B cell (primary cell): ENCODE results near the gene KCNH5. TPM values are rescaled to one million over a fixed set of nuclear protein-coding genes. Genes with fewer than 3 reads are reported as not detected.

ENCODE experiments used
- ATAC-seq: fragments of 200-7000 bp; cut with Tn5 transposase; one replicate; pipeline ENCODE4 v1.10.0; 2021; ENCODE audit warnings: low read depth, mild to moderate bottlenecking, moderate number of reproducible peaks, moderate library complexity
- CTCF ChIA-PET: fragments of 350-600 bp; sonication (Branson Sonifier 250); formaldehyde crosslinking; loops from one replicate; lab custom pipeline; 2021; ENCODE audit warnings: antibody characterized with exemption, inconsistent platforms; lab: Charles Lee
- POLR2A ChIA-PET: fragments of 350-600 bp; sonication (Branson Sonifier 250); formaldehyde crosslinking; loops from one replicate; lab custom pipeline; 2021; ENCODE audit warnings: antibody characterized with exemption; lab: Charles Lee
- DNase-seq: peaks from one replicate; pipeline ENCODE4 v3.0.0; 2013
- H2AFZ ChIP-seq: 2 replicates; pipeline ENCODE4 v1.6.1; 2012; ENCODE audit warnings: mild to moderate bottlenecking, low read depth, low read length; ENCODE audit not compliant: insufficient read depth, poor library complexity, severe bottlenecking
- H3K27ac ChIP-seq, 2 donors: 1 replicate in 1 of 2; 2 replicates in 1 of 2; pipeline ENCODE4 v1.5.1; 2012 to 2013; ENCODE audit warnings: low read length in 2 of 2, mild to moderate bottlenecking in 2 of 2, moderate library complexity in 1 of 2
- H3K27me3 ChIP-seq, 4 experiments: fragments of 200-600 bp in 1 of 4; sonication (generic) in 1 of 4; replicated peaks in 1 of 4; 1 replicate in 2 of 4; 2 replicates in 2 of 4; pipeline versions ENCODE4 v1.6.1 to v1.7.0; 2013 to 2016; ENCODE audit warnings: low read length in 3 of 4, mild to moderate bottlenecking in 2 of 4, mixed read lengths in 1 of 4, moderate library complexity in 1 of 4; ENCODE audit not compliant: insufficient read depth in 4 of 4, control insufficient read depth in 3 of 4; ENCODE audit errors: control extremely low read depth in 1 of 4
- H3K36me3 ChIP-seq, 2 experiments: replicated peaks in 1 of 2; 1 replicate in 1 of 2; 2 replicates in 1 of 2; pipeline versions ENCODE4 v1.6.1 to v1.7.1; 2013; ENCODE audit warnings: low read length in 1 of 2; ENCODE audit not compliant: insufficient read depth in 2 of 2, control insufficient read depth in 1 of 2; ENCODE audit errors: control extremely low read depth in 1 of 2, extremely low read depth in 1 of 2
- H3K4me1 ChIP-seq, 2 donors: fragments of 200-600 bp in 1 of 2; sonication (generic) in 1 of 2; 1 replicate in 1 of 2; 2 replicates in 1 of 2; pipeline versions ENCODE4 v1.5.1 to v1.6.1; 2013 to 2017; ENCODE audit warnings: low read length in 2 of 2; ENCODE audit not compliant: control insufficient read depth in 2 of 2, insufficient read depth in 2 of 2
- H3K4me2 ChIP-seq: replicated peaks from 2 replicates; pipeline ENCODE3; 2012; ENCODE audit warnings: mild to moderate bottlenecking, low read depth, low read length; ENCODE audit not compliant: poor library complexity, severe bottlenecking
- H3K4me3 ChIP-seq, 5 experiments: fragments of 200-600 bp in 1 of 5; sonication (generic) in 1 of 5; 1 replicate in 3 of 5; 2 replicates in 2 of 5; pipeline versions ENCODE4 v1.5.1 to v1.7.0; 2011 to 2016; ENCODE audit warnings: low read length in 4 of 5, mild to moderate bottlenecking in 4 of 5, low read depth in 2 of 5, control low read depth in 1 of 5, moderate library complexity in 1 of 5; ENCODE audit not compliant: insufficient read depth in 1 of 5; ENCODE audit errors: control extremely low read depth in 1 of 5, extremely low read depth in 1 of 5
- H3K79me2 ChIP-seq: fragments of 200-600 bp; sonication (generic); one replicate; pipeline ENCODE4 v1.6.0; 2016; ENCODE audit warnings: low read length; ENCODE audit not compliant: control insufficient read depth, insufficient read depth
- H3K9ac ChIP-seq: fragments of 200-600 bp; sonication (generic); 2 replicates; pipeline ENCODE4 v1.6.1; 2017; ENCODE audit warnings: mild to moderate bottlenecking, low read length, moderate library complexity
- H3K9me3 ChIP-seq, 3 donors: one replicate each; pipeline versions ENCODE4 v1.6.1 to v1.7.1; 2013; ENCODE audit warnings: low read length in 2 of 3; ENCODE audit not compliant: control insufficient read depth in 2 of 3, insufficient read depth in 1 of 3; ENCODE audit errors: control extremely low read depth in 1 of 3
- H4K20me1 ChIP-seq: 2 replicates; pipeline ENCODE4 v1.6.0; 2012; ENCODE audit warnings: mild to moderate bottlenecking, low read length; ENCODE audit not compliant: insufficient read depth, control insufficient read depth, poor library complexity, severe bottlenecking
- H3K27ac Mint-ChIP-seq: one replicate; pipeline ENCODE4 v1.8.0; 2021; ENCODE audit warnings: mixed read lengths
- H3K27me3 Mint-ChIP-seq: one replicate; pipeline ENCODE4 v1.8.0; 2021; ENCODE audit warnings: mixed read lengths
- H3K4me1 Mint-ChIP-seq: one replicate; pipeline ENCODE4 v1.8.0; 2021; ENCODE audit warnings: mixed read lengths
- H3K4me3 Mint-ChIP-seq: one replicate; pipeline ENCODE4 v1.8.0; 2021; ENCODE audit warnings: mixed read lengths
- H3K9me3 Mint-ChIP-seq: one replicate; pipeline ENCODE4 v1.8.0; 2022; ENCODE audit warnings: mixed read lengths; ENCODE audit not compliant: insufficient read depth
- CTCF ChIP-seq: fragments of 200-600 bp; IDR thresholded peaks from one replicate; pipeline ENCODE4 v1.8.0; 2022; ENCODE audit warnings: antibody characterized with exemption, mild to moderate bottlenecking
- EZH2 ChIP-seq: IDR thresholded peaks from 2 replicates; pipeline ENCODE4 v1.6.1; 2012; ENCODE audit warnings: borderline replicate concordance, low read depth, mild to moderate bottlenecking, moderate library complexity, low read length; ENCODE audit not compliant: insufficient read depth, poor library complexity, severe bottlenecking
- whole genome bisulfite sequencing: methylation state at CpG from one replicate; pipeline ENCODE4 v1.1.5; 2013; ENCODE audit warnings: missing lambda C conversion rate; ENCODE audit not compliant: insufficient coverage; 5-methylcytosine and 5-hydroxymethylcytosine counted together
- intact Hi-C: fragments of 100-400 bp; cut with micrococcal nuclease; formaldehyde crosslinking; loops from one replicate; pipeline ENCODE4 v1.10.0; 2022
- polyA plus RNA-seq: library from polyadenylated mRNA; depleted of rRNA; stranded (reverse); fragments of >200 nt; gene quantifications from 2 replicates; pipeline ENCODE4 v1.2.3, GENCODE V29; 2012
- total RNA-seq, 2 donors: library from RNA; stranded (reverse); fragments of 120-200 nt in 1 of 2; gene quantifications; 1 replicate in 1 of 2; 2 replicates in 1 of 2; pipeline versions ENCODE4 v1.2.3 to v1.2.4, GENCODE V29; 2013 to 2022

The KCNH5 gene
- total and polyA plus RNA-seq, 2 donors (not counting 1 experiment from before 2014, with no cell fraction given): not detected

- Histone ChIP-seq H3K36me3 (no peaks in the 10 kb centered on the region), H3K9ac (no peak overlapping the region), H3K9me3 (no peaks in the 10 kb centered on the region), H3K4me3 (no peak overlapping the region), H3K79me2 (no peaks in the 10 kb centered on the region), H3K4me1 (no peaks in the 10 kb centered on the region), H4K20me1 (no peaks in the 10 kb centered on the region), H3K4me2 (no peak overlapping the region), H3K27ac (no peak overlapping the region), H2AFZ (no peak overlapping the region), H3K27me3 (no peaks in the 10 kb centered on the region)
- 60% methylated on average over 1 of the region's 5 CpGs for WGBS
- H3K4me1 Mint-ChIP-seq: no peaks in the 10 kb centered on the region
- H3K9me3 Mint-ChIP-seq: peaks cover 8% of the 10 kb centered on the region
- ATAC-seq: no peak
- no peak overlapping the region for H3K4me3 Mint-ChIP-seq
- TF ChIP-seq EZH2: no peak
- no peak for TF ChIP-seq CTCF
- intact Hi-C loops: no loop called here
- no peaks in the 10 kb centered on the region for H3K27me3 Mint-ChIP-seq
- DNase-seq: no peak
- no peak overlapping the region for H3K27ac Mint-ChIP-seq
- ChIA-PET POLR2A (no interaction called here), CTCF (no interaction called here)
These were observed 390.6 kb downstream of the KCNH5 start for GRCh38 chr14:62654641-62655040.

Other genes starting within 250 kb of the KCNH5 start
- gene RHOJ, start 159.0 kb upstream of the KCNH5 start, total RNA-seq: not detected in 2 replicates
- gene RHOJ, start 159.0 kb upstream of the KCNH5 start, polyA plus RNA-seq: not detected in 2 replicates